ENCODE measurements around the gene HSP90AA1.
"Not testable (repeated sequence)": the region's sequence is repeated elsewhere in the genome, so short reads cannot be mapped to it uniquely, and the experiment has no call there.

HSP90AA1 gene

GRCh38 chr14:102081231-102082080, 5.4 kb downstream of the HSP90AA1 start:
- Histone ChIP-seq H3K27me3 (no peaks in the 10 kb centered on the region), H3K4me1 (peaks cover 8% of the 10 kb centered on the region; the same call in 1 of the 2 replicates), H3K4me3 (ENCODE audit: low read depth, low read length) (no peak overlapping the region), H3K9me3 (no peaks in the 10 kb centered on the region), H3K36me3 (peaks cover 76% of the 10 kb centered on the region)
- DNase-seq, result no peak
- no peak for TF ChIP-seq CTCF (IDR thresholded peaks at IDR 0.05; ENCODE audit: low read depth, low read length)

GRCh38 chr14:102080183-102081080, 6.4 kb downstream of the HSP90AA1 start:
- Histone ChIP-seq H3K4me3 (ENCODE audit: low read depth, low read length) (no peak overlapping the region), H3K27me3 (no peaks in the 10 kb centered on the region), H3K36me3 (peaks cover 67% of the 10 kb centered on the region), H3K9me3 (no peaks in the 10 kb centered on the region), H3K4me1 (peaks cover 8% of the 10 kb centered on the region; the same call in 1 of the 2 replicates)
- TF ChIP-seq CTCF (IDR thresholded peaks at IDR 0.05; ENCODE audit: low read depth, low read length), result no peak
- DNase-seq, result no peak

DNA sequence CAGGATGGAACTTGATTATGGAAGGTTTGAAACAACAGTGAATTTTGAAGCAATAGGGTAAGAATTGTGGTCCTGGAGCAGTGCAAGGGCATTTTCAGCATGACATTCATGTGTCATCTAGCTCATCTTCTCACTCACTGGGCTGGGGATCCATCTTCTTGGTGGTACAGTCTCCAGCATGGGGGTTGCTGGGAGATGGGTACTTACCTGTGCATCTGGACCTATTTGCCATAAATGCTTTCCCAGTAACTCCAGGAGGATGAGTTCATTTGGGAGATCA, 7.2 kb downstream of the HSP90AA1 start:
- Histone ChIP-seq H3K9me3 (no peaks in the 10 kb centered on the region), H3K4me3 (ENCODE audit: low read depth, low read length) (no peak overlapping the region), H3K36me3 (peaks cover 59% of the 10 kb centered on the region), H3K27me3 (no peaks in the 10 kb centered on the region), H3K4me1 (peaks cover 4% of the 10 kb centered on the region; the same call in 1 of the 2 replicates)
- DNase-seq, result no peak
- TF ChIP-seq CTCF (IDR thresholded peaks at IDR 0.05; ENCODE audit: low read depth, low read length), result no peak

- H3K36me3 ChIP-seq, result peaks cover 53% of the 10 kb centered on the region
- H3K4me3 ChIP-seq (ENCODE audit: low read depth, low read length), result no peak overlapping the region
- no peaks in the 10 kb centered on the region for H3K27me3 ChIP-seq
- no peak for TF ChIP-seq CTCF (IDR thresholded peaks at IDR 0.05; ENCODE audit: low read depth, low read length)
- DNase-seq, result no peak
- peaks cover 4% of the 10 kb centered on the region; the same call in 1 of the 2 replicates for H3K4me1 ChIP-seq
- H3K9me3 ChIP-seq, result no peaks in the 10 kb centered on the region
Observed at GRCh38 chr14:102078831-102079699, 7.8 kb downstream of the HSP90AA1 start.

DNA sequence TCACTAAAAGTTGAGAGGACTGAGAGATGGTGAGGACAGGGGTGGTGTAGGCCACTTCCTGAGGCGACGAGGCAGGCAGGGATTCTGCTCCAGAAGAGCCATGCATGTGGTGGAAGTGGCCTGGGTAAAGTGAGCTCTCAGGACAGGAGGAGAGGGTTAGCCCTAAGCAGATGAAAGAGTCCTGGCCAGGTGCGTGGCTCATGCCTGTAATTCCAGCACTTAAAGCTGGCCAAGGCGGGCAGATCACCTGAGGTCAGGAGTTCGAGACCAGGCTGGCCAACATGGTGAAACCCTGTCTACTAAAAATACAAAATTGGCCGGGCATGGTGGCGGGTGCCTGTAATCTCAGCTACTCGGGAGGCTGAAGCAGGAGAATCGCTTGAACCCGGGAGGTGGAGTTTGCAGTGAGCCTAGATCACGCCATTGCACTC, 8.5 kb downstream of the HSP90AA1 start:
- H3K36me3 ChIP-seq, result peaks cover 46% of the 10 kb centered on the region
- DNase-seq; H3K4me3 ChIP-seq (ENCODE audit: low read depth, low read length); H3K4me1 ChIP-seq; H3K27me3 ChIP-seq; H3K9me3 ChIP-seq: not testable (repeated sequence)

DNA sequence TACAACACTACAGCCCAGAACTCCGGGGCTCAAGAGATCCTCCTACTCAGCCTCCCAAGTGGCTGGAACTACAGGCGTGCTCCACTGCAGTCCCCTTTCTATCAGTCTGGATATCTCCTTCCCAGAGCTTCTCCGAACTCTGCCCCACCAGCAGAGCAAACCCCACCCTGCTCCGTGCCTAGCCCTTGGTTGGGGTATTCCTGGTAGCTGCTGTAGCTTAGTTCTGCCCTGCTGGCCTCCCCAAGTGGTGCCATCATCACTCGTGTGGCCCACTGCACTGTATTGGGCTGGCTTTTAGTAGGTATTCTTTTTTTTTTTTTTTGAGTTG, 9.5 kb downstream of the HSP90AA1 start:
- Histone ChIP-seq H3K27me3 (no peaks in the 10 kb centered on the region), H3K4me1 (no peaks in the 10 kb centered on the region), H3K36me3 (peaks cover 36% of the 10 kb centered on the region), H3K4me3 (ENCODE audit: low read depth, low read length) (no peak overlapping the region), H3K9me3 (no peaks in the 10 kb centered on the region; the same call in 1 of the 2 replicates)
- TF ChIP-seq CTCF (IDR thresholded peaks at IDR 0.05; ENCODE audit: low read depth, low read length), result no peak
- no peak for DNase-seq

Measured in BE2C (cell line).